ENCODE results near the gene DPH1.

DNA sequence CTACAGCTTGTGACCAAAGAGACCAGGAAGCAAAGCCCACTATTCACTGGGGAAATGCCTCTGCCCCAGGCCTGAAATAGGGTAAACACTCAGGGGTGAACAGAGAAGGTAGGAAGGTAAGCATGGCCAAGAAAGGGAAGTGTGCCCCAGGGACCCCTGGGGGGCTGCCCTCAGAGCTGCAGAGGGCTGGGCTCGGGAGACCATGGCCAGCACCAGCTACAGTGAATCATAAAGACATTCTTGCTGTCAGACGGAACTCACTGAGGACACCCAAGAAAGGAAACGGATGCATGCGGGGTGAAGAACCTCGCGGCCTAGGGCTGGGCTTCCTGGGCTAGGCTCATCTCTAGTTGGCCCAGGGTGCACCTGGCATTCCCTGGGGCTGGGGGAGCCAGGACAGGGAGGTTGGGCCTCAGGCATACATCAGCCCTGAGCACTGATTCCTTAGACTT lies 34.6 kb downstream of the DPH1 start:
- TF ChIP-seq, protein P1, sequence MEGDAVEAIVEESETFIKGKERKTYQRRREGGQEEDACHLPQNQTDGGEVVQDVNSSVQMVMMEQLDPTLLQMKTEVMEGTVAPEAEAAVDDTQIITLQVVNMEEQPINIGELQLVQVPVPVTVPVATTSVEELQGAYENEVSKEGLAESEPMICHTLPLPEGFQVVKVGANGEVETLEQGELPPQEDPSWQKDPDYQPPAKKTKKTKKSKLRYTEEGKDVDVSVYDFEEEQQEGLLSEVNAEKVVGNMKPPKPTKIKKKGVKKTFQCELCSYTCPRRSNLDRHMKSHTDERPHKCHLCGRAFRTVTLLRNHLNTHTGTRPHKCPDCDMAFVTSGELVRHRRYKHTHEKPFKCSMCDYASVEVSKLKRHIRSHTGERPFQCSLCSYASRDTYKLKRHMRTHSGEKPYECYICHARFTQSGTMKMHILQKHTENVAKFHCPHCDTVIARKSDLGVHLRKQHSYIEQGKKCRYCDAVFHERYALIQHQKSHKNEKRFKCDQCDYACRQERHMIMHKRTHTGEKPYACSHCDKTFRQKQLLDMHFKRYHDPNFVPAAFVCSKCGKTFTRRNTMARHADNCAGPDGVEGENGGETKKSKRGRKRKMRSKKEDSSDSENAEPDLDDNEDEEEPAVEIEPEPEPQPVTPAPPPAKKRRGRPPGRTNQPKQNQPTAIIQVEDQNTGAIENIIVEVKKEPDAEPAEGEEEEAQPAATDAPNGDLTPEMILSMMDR (conservative IDR thresholded peaks at IDR 0.05; ENCODE audit: low read depth, low read length) = no peak
- TF ChIP-seq POLR2A (IDR thresholded peaks at IDR 0.05; ENCODE audit: low read depth, low read length) = no peak
- TF ChIP-seq, protein P2, sequence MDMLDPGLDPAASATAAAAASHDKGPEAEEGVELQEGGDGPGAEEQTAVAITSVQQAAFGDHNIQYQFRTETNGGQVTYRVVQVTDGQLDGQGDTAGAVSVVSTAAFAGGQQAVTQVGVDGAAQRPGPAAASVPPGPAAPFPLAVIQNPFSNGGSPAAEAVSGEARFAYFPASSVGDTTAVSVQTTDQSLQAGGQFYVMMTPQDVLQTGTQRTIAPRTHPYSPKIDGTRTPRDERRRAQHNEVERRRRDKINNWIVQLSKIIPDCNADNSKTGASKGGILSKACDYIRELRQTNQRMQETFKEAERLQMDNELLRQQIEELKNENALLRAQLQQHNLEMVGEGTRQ (IDR thresholded peaks at IDR 0.05; ENCODE audit: low read depth, low read length) = no peak
- no peak for TF ChIP-seq MAFK (IDR thresholded peaks at IDR 0.05; ENCODE audit: low read depth, low read length)
- no peak for TF ChIP-seq RAD21 (IDR thresholded peaks at IDR 0.05; ENCODE audit: low read length)
- TF ChIP-seq RCOR1 (IDR thresholded peaks at IDR 0.05; ENCODE audit: insufficient replicate concordance, low read length) = no peak
- no peak for TF ChIP-seq CEBPB (IDR thresholded peaks at IDR 0.05; ENCODE audit: low read depth, low read length)
- no peak for TF ChIP-seq NFE2L2 (IDR thresholded peaks at IDR 0.05; ENCODE audit: low read depth, low read length)
